OCI-M2 (cell line): ENCODE results near the gene CYP4Z1.
"Not testable (repeated sequence)": the region's sequence is repeated elsewhere in the genome, so short reads cannot be mapped to it uniquely, and the experiment has no call there.

Experiments used
- DNase-seq: peaks from one replicate; lab custom pipeline; 2025; ENCODE audit not compliant: unreplicated experiment; lab: John Stamatoyannopoulos, UW

CYP4Z1 gene

DNA sequence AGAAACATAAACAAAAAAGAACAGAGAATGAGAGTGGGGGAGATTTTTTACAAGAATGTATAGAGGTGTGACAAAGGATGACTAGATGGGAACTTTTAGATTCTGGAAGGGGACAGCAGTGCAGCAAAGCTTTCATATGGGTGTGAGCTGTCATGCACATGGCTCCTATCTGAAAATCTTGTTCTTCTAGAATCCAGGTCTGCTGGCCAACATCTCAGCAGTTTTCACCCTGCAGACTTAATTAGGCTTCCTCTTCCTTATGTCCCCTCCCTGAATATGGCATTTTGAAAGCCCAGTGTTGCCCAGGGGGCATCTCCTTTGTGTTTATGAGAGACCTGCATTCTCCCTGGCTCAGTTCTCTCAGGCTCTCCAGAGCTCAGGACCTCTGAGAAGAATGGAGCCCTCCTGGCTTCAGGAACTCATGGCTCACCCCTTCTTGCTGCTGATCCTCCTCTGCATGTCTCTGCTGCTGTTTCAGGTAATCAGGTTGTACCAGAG is at the start of gene CYP4Z1:
Gene CYP4Z1, plus strand, starts transcription at position 135 of the 498 bp plus-strand sequence. Its CDS starts 260 bp downstream, at position 395.
- no peak for DNase-seq

GRCh38 chr1:47021070-47021469 is 46.0 kb upstream of the CYP4Z1 start:
- DNase-seq: no peak

DNA sequence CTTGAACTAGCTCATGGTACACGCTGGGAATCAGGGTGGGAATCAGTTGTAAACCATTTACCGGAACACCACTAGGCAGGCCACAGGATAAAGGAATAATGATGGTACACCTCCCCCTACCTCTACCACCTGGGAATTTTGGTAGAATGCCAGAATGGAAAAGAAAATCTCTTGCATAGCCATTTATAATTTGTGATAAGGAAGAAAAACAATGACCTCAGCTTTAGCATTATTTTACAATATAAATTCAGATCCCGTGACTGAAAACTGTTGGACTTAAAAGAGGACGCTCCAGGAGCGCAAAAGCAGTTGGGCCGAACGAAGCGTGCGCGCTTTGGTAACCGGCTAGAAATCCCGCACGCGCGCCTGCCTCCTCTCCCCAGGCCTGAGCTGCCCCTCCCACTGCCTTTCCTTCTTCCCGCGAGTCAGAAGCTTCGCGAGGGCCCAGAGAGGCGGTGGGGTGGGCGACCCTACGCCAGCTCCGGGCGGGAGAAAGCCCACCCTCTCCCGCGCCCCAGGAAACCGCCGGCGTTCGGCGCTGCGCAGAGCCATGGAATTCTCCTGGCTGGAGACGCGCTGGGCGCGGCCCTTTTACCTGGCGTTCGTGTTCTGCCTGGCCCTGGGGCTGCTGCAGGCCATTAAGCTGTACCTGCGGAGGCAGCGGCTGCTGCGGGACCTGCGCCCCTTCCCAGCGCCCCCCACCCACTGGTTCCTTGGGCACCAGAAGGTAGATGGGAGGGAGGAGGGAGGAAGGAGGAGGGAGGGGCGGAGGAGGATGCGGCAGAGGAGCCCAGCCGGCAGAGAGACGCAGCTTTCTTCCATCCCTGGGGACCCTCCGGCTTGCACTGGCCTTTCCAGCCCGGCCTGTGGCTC is 43.5 kb upstream of the CYP4Z1 start, which contains the start of gene CYP4X1:
Gene CYP4X1, plus strand, starts transcription at position 402 of the 873 bp plus-strand sequence. Its CDS starts 149 bp downstream, at position 551.
- no peak for DNase-seq

DNA sequence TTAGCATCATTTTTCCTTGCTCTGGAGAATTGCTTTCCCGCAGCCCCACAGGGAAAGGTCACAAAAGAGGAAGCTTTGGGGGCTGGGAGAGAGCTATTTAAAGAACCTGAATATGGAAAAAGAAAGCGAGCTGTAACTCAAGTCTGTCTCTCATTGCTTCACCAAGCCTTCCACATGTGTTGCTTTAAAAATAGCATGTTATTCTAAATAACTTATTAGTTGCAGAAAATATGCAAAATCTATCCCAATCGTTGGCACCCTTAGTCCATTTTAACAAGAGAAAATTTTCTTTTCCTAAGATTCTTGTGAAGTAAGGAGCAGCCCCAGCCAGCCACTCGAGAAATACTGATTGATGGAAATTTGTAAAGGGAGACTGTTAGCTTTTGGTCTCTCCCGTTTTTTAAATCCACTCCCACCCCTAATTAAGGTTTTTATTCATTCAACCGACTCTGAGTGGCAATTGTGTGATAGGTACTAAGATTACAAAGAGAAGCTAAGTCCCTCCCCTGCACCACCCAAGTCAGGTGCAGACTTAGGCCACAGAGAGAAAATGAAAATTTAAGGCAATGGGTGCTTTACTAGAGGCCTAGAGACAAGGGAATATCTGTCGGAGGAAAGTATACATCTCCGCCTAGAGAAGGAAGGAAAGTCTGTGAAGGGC is 42.8 kb upstream of the CYP4Z1 start:
- no peak for DNase-seq

DNA sequence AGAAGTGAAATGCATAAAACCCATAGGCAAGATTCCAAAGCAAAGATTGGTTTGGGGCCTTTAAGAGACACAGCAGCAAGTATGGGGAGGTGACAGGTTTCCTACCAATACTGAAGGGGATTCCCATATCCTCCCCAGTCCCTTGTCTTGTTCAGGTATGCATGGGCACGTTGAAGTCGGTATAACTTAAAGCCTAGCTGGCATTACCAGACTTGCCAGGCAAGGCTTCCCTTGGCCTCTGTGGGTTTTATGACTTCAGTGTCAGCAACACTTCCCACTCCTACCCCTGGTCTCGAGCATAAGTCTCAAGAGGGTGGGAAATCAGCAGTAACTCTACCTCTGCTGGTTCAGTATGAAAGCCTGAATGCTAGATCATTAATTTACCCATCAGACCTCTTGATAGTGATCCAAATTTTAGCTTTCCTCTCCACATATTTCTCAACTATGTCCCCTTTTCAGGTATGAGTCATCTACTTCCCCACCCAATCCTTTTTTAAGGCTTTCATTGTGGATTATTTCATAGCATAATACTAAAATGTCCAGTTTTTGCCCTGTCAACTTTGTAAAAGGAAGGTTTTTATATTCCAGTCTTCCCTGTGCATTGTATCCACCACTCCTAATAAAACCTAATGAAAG is 36.7 kb upstream of the CYP4Z1 start:
- no peak for DNase-seq

- no peak for DNase-seq
These were observed 36.0 kb upstream of the CYP4Z1 start for GRCh38 chr1:47031059-47031458.

GRCh38 chr1:47031585-47031984 is 35.4 kb upstream of the CYP4Z1 start:
- no peak for DNase-seq

DNA sequence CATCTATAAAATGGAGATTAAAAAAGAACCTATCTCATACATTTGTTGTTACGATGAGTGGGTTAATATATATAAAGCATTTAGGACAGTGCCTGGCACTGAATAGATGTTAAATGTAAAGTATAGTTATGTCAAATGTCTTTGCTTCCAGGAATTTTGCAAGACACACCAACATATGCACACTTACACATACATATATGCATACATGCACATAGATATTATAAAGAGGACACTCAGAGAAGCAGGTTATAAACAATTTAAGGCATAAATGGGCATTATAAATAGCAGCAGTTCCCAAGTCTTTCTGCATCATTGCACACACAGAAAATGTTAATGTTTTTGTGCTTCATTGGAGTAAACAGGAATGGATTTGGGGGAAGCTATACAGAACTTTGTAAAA is 30.3 kb upstream of the CYP4Z1 start:
- no peak for DNase-seq

- DNase-seq: no peak
These were observed 7.7 kb upstream of the CYP4Z1 start for GRCh38 chr1:47059376-47059775.

GRCh38 chr1:47069080-47069479 is 2.0 kb downstream of the CYP4Z1 start:
- not testable (repeated sequence) for DNase-seq

GRCh38 chr1:47069509-47069908 is 2.5 kb downstream of the CYP4Z1 start:
- not testable (repeated sequence) for DNase-seq

GRCh38 chr1:47089356-47089755 is 22.3 kb downstream of the CYP4Z1 start:
- not testable (repeated sequence) for DNase-seq

DNA sequence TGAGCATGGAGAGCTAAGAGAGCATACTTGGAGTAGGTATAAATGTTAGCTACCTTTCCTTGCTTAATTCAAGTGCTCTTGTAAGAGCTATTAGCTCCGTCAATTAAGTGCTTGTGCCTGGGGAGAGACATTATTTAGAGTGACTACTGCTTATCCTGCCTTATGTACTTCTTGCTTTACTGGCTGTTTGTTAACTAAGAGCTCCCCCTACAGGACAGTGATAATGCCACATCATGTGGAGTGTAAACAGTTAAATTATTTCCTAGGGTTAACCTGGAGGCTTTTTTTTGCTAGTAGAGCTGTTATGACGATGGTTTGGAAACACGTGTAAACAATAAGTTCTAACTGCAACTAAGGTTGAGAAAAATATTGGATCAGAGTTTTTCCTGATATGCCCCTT is 24.4 kb downstream of the CYP4Z1 start:
- DNase-seq: not testable (repeated sequence)

GRCh38 chr1:47104816-47105215 is 37.8 kb downstream of the CYP4Z1 start:
- DNase-seq: no peak

DNA sequence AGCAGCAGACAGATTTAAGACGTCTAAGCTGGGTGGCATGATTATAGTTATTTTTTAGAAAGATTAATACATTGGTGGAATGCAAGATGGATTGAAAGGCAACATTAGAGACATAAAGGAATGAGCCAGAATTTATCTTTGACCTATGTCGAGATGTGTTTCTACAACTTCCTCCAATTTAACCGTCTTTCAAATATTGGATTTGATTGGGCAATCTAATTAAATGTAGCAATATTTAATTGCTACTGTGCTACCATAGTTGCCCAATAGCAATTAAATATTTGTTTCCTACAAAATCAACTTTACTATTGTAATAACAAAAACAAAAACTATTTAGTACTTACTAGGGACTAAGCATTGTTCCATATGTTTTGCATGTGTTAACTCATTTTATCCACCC is 39.8 kb downstream of the CYP4Z1 start:
- no peak for DNase-seq

GRCh38 chr1:47107851-47108574 is 41.0 kb downstream of the CYP4Z1 start:
- DNase-seq: not testable (repeated sequence)

DNA sequence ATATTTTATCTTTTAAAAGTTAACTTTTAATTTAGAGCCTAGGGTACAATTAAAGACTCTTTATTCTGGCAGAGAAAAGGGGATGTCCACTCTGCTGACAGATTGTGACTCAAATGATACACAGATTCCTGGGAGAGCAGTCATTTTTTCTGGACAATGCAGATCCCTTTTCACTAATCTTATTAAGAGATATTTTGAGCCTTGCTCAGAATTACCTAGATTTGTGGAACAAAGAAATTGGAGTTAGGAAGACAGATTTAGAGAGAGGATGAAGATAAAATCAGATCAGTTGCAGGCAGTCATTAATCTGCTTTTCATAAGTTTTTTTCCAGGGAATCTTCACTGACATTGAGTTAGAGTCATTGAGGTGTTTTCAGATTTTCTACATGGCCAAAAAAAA is 42.5 kb downstream of the CYP4Z1 start:
- not testable (repeated sequence) for DNase-seq

GRCh38 chr1:47113178-47113577 is 46.1 kb downstream of the CYP4Z1 start:
- DNase-seq: no peak

GRCh38 chr1:47121039-47121438 is 54.0 kb downstream of the CYP4Z1 start:
- not testable (repeated sequence) for DNase-seq

DNA sequence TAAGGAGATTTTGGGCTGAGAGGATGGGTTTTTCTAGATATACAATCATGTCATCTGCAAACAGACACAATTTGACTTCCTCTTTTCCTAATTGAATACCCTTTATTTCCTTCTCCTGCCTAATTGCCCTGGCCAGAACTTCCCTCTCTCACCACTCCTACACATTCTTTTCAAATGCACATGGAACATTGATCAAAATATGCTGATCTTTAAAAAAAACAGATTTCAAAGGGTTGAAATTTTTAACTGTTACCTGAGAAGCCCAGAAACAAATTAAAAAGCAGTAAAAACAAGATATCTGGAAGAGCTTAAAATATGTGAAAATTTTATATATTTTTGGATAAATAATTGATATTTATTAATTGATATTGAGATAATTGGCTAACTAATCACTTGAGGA is 57.8 kb downstream of the CYP4Z1 start:
- DNase-seq: not testable (repeated sequence)

- not testable (repeated sequence) for DNase-seq
These were observed 60.0 kb downstream of the CYP4Z1 start for GRCh38 chr1:47126997-47127396.
